BLaER1 (cell line): ENCODE data around the gene RASSF5.
"Not testable (repeated sequence)": the region's sequence is repeated elsewhere in the genome, so short reads cannot be mapped to it uniquely, and the experiment has no call there.

Source experiments
- H3K27ac ChIP-seq: shearing (Covaris generic); formaldehyde crosslinking; 2 replicates; pipeline ENCODE4 v1.8.1; 2022
- H3K27me3 ChIP-seq: shearing (Covaris generic); formaldehyde crosslinking; 2 replicates; pipeline ENCODE4 v1.8.1; 2022
- H3K36me3 ChIP-seq: shearing (Covaris generic); formaldehyde crosslinking; 2 replicates; pipeline ENCODE4 v1.8.1; 2022
- H3K4me1 ChIP-seq: shearing (Covaris generic); formaldehyde crosslinking; 2 replicates; pipeline ENCODE4 v1.8.1; 2022
- H3K4me2 ChIP-seq: shearing (Covaris generic); formaldehyde crosslinking; 2 replicates; pipeline ENCODE4 v1.8.1; 2022
- H3K4me3 ChIP-seq: shearing (Covaris generic); formaldehyde crosslinking; 2 replicates; pipeline ENCODE4 v1.8.1; 2022
- H3K9ac ChIP-seq: shearing (Covaris generic); formaldehyde crosslinking; 2 replicates; pipeline ENCODE4 v1.8.1; 2022
- H3K9me3 ChIP-seq: shearing (Covaris generic); formaldehyde crosslinking; 2 replicates; pipeline ENCODE4 v1.8.1; 2022
- H4K20me1 ChIP-seq: shearing (Covaris generic); formaldehyde crosslinking; 2 replicates; pipeline ENCODE4 v1.8.1; 2022
- Cebpa-rat ChIP-seq: shearing (Covaris generic); IDR thresholded peaks from 2 replicates; pipeline ENCODE4 v1.8.1; 2022

Gene RASSF5

GRCh38 chr1:206476058-206476457, 31.3 kb upstream of the RASSF5 start:
- Histone ChIP-seq H4K20me1 (no peaks in the 10 kb centered on the region), H3K4me2 (no peak overlapping the region), H3K9me3 (no peaks in the 10 kb centered on the region), H3K27ac (no peak overlapping the region), H3K4me3 (no peak overlapping the region), H3K27me3 (no peaks in the 10 kb centered on the region), H3K36me3 (peaks cover 61% of the 10 kb centered on the region), H3K4me1 (peaks cover 44% of the 10 kb centered on the region), H3K9ac (no peak overlapping the region)
- no peak for TF ChIP-seq Cebpa-rat

- H3K27ac ChIP-seq = no peak overlapping the region
- H3K4me3 ChIP-seq = no peak overlapping the region
- H3K4me2 ChIP-seq = no peak overlapping the region
- peaks cover 61% of the 10 kb centered on the region for H3K36me3 ChIP-seq
- no peak for TF ChIP-seq Cebpa-rat
- H3K9me3 ChIP-seq = no peaks in the 10 kb centered on the region
- H4K20me1 ChIP-seq = no peaks in the 10 kb centered on the region
- H3K9ac ChIP-seq = no peak overlapping the region
- no peaks in the 10 kb centered on the region for H3K27me3 ChIP-seq
- peaks cover 44% of the 10 kb centered on the region for H3K4me1 ChIP-seq
Observed at GRCh38 chr1:206476591-206476990, 30.7 kb upstream of the RASSF5 start.

GRCh38 chr1:206477110-206477509, 30.2 kb upstream of the RASSF5 start:
- Histone ChIP-seq H3K9ac (0 out of 2 replicates have a peak overlapping the region, but pooled peaks have one; percentile 19), H3K36me3 (peaks cover 64% of the 10 kb centered on the region), H3K4me3 (no peak overlapping the region), H3K4me2 (no peak overlapping the region), H3K4me1 (peaks cover 38% of the 10 kb centered on the region), H3K9me3 (no peaks in the 10 kb centered on the region), H4K20me1 (no peaks in the 10 kb centered on the region), H3K27me3 (no peaks in the 10 kb centered on the region), H3K27ac (no peak overlapping the region)
- TF ChIP-seq Cebpa-rat = no peak

- no peak overlapping the region for H3K4me3 ChIP-seq
- no peaks in the 10 kb centered on the region for H3K27me3 ChIP-seq
- no peaks in the 10 kb centered on the region for H3K9me3 ChIP-seq
- no peaks in the 10 kb centered on the region for H4K20me1 ChIP-seq
- H3K27ac ChIP-seq = no peak overlapping the region
- H3K36me3 ChIP-seq = peaks cover 70% of the 10 kb centered on the region
- no peak for TF ChIP-seq Cebpa-rat
- no peak overlapping the region for H3K4me2 ChIP-seq
- H3K4me1 ChIP-seq = peaks cover 32% of the 10 kb centered on the region
- 0 out of 2 replicates have a peak overlapping the region, but pooled peaks have one; percentile 19 for H3K9ac ChIP-seq
Observed at GRCh38 chr1:206477581-206478380, 29.6 kb upstream of the RASSF5 start.

- H3K4me3 ChIP-seq = no peak overlapping the region
- H3K4me2 ChIP-seq = peak overlapping the region; percentile 57
- H3K27ac ChIP-seq = no peak overlapping the region
- H3K36me3 ChIP-seq = peaks cover 73% of the 10 kb centered on the region
- no peaks in the 10 kb centered on the region for H3K9me3 ChIP-seq
- no peaks in the 10 kb centered on the region for H3K27me3 ChIP-seq
- no peaks in the 10 kb centered on the region for H4K20me1 ChIP-seq
- peaks cover 27% of the 10 kb centered on the region for H3K4me1 ChIP-seq
- H3K9ac ChIP-seq = 0 out of 2 replicates have a peak overlapping the region, but pooled peaks have one; percentile 7
- TF ChIP-seq Cebpa-rat = no peak
Observed at GRCh38 chr1:206478746-206479145, 28.6 kb upstream of the RASSF5 start.

- Histone ChIP-seq H3K9me3 (no peaks in the 10 kb centered on the region), H3K27ac (no peak overlapping the region), H3K4me2 (peak overlapping the region; percentile 57), H3K36me3 (peaks cover 73% of the 10 kb centered on the region), H3K27me3 (no peaks in the 10 kb centered on the region), H3K4me3 (no peak overlapping the region), H3K4me1 (peaks cover 27% of the 10 kb centered on the region), H4K20me1 (no peaks in the 10 kb centered on the region), H3K9ac (0 out of 2 replicates have a peak overlapping the region, but pooled peaks have one; percentile 7)
- TF ChIP-seq Cebpa-rat = no peak
Observed at GRCh38 chr1:206479183-206480125, 27.9 kb upstream of the RASSF5 start.

- Histone ChIP-seq H4K20me1 (no peaks in the 10 kb centered on the region), H3K36me3 (peaks cover 73% of the 10 kb centered on the region), H3K27ac (no peak overlapping the region), H3K9ac (no peak overlapping the region), H3K9me3 (no peaks in the 10 kb centered on the region), H3K4me2 (peak overlapping the region; percentile 49; the same call in 1 of the 2 replicates), H3K27me3 (no peaks in the 10 kb centered on the region), H3K4me3 (no peak overlapping the region), H3K4me1 (peaks cover 27% of the 10 kb centered on the region)
- TF ChIP-seq Cebpa-rat = no peak
Observed at GRCh38 chr1:206480211-206480610, 27.1 kb upstream of the RASSF5 start.

- TF ChIP-seq Cebpa-rat = no peak
- no peaks in the 10 kb centered on the region for H3K9me3 ChIP-seq
- no peak overlapping the region for H3K4me3 ChIP-seq
- H3K4me2 ChIP-seq = no peak overlapping the region
- peaks cover 27% of the 10 kb centered on the region for H3K4me1 ChIP-seq
- H3K9ac ChIP-seq = no peak overlapping the region
- no peaks in the 10 kb centered on the region for H4K20me1 ChIP-seq
- H3K27me3 ChIP-seq = no peaks in the 10 kb centered on the region
- no peak overlapping the region for H3K27ac ChIP-seq
- H3K36me3 ChIP-seq = peaks cover 67% of the 10 kb centered on the region
Observed at GRCh38 chr1:206482611-206483010, 24.7 kb upstream of the RASSF5 start.

- H3K4me1 ChIP-seq = peaks cover 25% of the 10 kb centered on the region
- H3K4me3 ChIP-seq, H3K9me3 ChIP-seq, H4K20me1 ChIP-seq, H3K9ac ChIP-seq, H3K27ac ChIP-seq, H3K27me3 ChIP-seq, H3K4me2 ChIP-seq: not testable (repeated sequence)
- peaks cover 65% of the 10 kb centered on the region for H3K36me3 ChIP-seq
Observed at GRCh38 chr1:206483864-206484263, 23.5 kb upstream of the RASSF5 start.

- Histone ChIP-seq H4K20me1 (no peaks in the 10 kb centered on the region), H3K9ac (no peak overlapping the region), H3K27me3 (no peaks in the 10 kb centered on the region), H3K4me1 (peaks cover 19% of the 10 kb centered on the region), H3K4me3 (no peak overlapping the region), H3K27ac (no peak overlapping the region), H3K9me3 (no peaks in the 10 kb centered on the region), H3K4me2 (no peak overlapping the region), H3K36me3 (peaks cover 62% of the 10 kb centered on the region)
- TF ChIP-seq Cebpa-rat = no peak
Observed at GRCh38 chr1:206484901-206485300, 22.4 kb upstream of the RASSF5 start.
